C4-2B (cell line): Measurements from ENCODE around the gene PCED1B.

Experiments
- ZFX ChIP-seq: fragments of 450-650 bp; IDR thresholded peaks from 2 replicates; pipeline ENCODE4 v1.6.1; 2017
- TF ChIP-seq, protein P1 (sequence below): fragments of 450-650 bp; conservative IDR thresholded peaks from 2 replicates; pipeline ENCODE4 v1.5.1; 2017; ENCODE audit warnings: mild to moderate bottlenecking

GRCh38 chr12:47218191-47218654, 138.8 kb downstream of the PCED1B start:
- TF ChIP-seq, protein P1, sequence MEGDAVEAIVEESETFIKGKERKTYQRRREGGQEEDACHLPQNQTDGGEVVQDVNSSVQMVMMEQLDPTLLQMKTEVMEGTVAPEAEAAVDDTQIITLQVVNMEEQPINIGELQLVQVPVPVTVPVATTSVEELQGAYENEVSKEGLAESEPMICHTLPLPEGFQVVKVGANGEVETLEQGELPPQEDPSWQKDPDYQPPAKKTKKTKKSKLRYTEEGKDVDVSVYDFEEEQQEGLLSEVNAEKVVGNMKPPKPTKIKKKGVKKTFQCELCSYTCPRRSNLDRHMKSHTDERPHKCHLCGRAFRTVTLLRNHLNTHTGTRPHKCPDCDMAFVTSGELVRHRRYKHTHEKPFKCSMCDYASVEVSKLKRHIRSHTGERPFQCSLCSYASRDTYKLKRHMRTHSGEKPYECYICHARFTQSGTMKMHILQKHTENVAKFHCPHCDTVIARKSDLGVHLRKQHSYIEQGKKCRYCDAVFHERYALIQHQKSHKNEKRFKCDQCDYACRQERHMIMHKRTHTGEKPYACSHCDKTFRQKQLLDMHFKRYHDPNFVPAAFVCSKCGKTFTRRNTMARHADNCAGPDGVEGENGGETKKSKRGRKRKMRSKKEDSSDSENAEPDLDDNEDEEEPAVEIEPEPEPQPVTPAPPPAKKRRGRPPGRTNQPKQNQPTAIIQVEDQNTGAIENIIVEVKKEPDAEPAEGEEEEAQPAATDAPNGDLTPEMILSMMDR, result no peak
- no peak for TF ChIP-seq ZFX
